ENCODE results near the gene TMEM108. TPM values are rescaled to one million over a fixed set of nuclear protein-coding genes. Genes with fewer than 3 reads are reported as not detected.

TMEM108 gene
- total RNA-seq, 4 donors from 2014 or later = 0.70 to 4.0 (median 1.4) TPM

- DNase-seq (ENCODE audit: low spot score in 2 of 2) = no peak
- Histone ChIP-seq H3K27ac (no peak overlapping the region), H3K36me3 (no peaks in the 10 kb centered on the region), H3K27me3 (no peaks in the 10 kb centered on the region), H3K9me3 (no peaks in the 10 kb centered on the region), H3K4me3 (no peak overlapping the region), H3K4me1 (no peaks in the 10 kb centered on the region)
- TF ChIP-seq EP300 (IDR thresholded peaks at IDR 0.05) = no peak
- WGBS = 86% methylated on average over 2 of the region's 2 CpGs
These were observed 87.6 kb downstream of the TMEM108 start for GRCh38 chr3:133125802-133126201.

- no peak overlapping the region for H3K4me3 ChIP-seq
- no peaks in the 10 kb centered on the region for H3K9me3 ChIP-seq
- no peaks in the 10 kb centered on the region for H3K27me3 ChIP-seq
- TF ChIP-seq POLR2AphosphoS5 (IDR thresholded peaks at IDR 0.05) (no peak), EP300 (IDR thresholded peaks at IDR 0.05) (no peak), CTCF (IDR thresholded peaks at IDR 0.05) (no peak), POLR2A (IDR thresholded peaks at IDR 0.05) (no peak)
- H3K4me1 ChIP-seq = no peaks in the 10 kb centered on the region
- no peak overlapping the region for H3K27ac ChIP-seq
- DNase-seq (ENCODE audit: low spot score in 2 of 2) = no peak
- WGBS = 79% methylated on average over 2 of the region's 2 CpGs
- H3K36me3 ChIP-seq = no peaks in the 10 kb centered on the region
These were observed 89.2 kb downstream of the TMEM108 start for GRCh38 chr3:133127381-133127780.

- no peak for DNase-seq (ENCODE audit: low spot score in 2 of 2)
- H3K27ac ChIP-seq = no peak overlapping the region
- H3K36me3 ChIP-seq = no peaks in the 10 kb centered on the region
- H3K4me1 ChIP-seq = no peaks in the 10 kb centered on the region
- H3K27me3 ChIP-seq = no peaks in the 10 kb centered on the region
- H3K4me3 ChIP-seq = no peak overlapping the region
- 83% methylated on average over 1 of the region's 1 CpG for WGBS
- TF ChIP-seq POLR2A (IDR thresholded peaks at IDR 0.05) = no peak
- no peaks in the 10 kb centered on the region for H3K9me3 ChIP-seq
These were observed 92.0 kb downstream of the TMEM108 start for GRCh38 chr3:133130168-133130567.

GRCh38 chr3:133135306-133135705, 97.1 kb downstream of the TMEM108 start:
- H3K27me3 ChIP-seq = no peaks in the 10 kb centered on the region
- no peak overlapping the region for H3K27ac ChIP-seq
- no peak for DNase-seq (ENCODE audit: low spot score in 2 of 2)
- WGBS = 84% methylated on average over 5 of the region's 5 CpGs
- no peaks in the 10 kb centered on the region for H3K9me3 ChIP-seq
- H3K4me3 ChIP-seq = no peak overlapping the region
- no peaks in the 10 kb centered on the region for H3K36me3 ChIP-seq
- no peaks in the 10 kb centered on the region for H3K4me1 ChIP-seq
- TF ChIP-seq EP300 (IDR thresholded peaks at IDR 0.05) (no peak), CTCF (IDR thresholded peaks at IDR 0.05) (no peak), POLR2AphosphoS5 (IDR thresholded peaks at IDR 0.05) (no peak), POLR2A (IDR thresholded peaks at IDR 0.05) (no peak)

GRCh38 chr3:133136114-133137041, 98.2 kb downstream of the TMEM108 start:
- no peak for DNase-seq (ENCODE audit: low spot score in 2 of 2)
- H3K4me1 ChIP-seq = no peaks in the 10 kb centered on the region
- no peaks in the 10 kb centered on the region for H3K27me3 ChIP-seq
- H3K9me3 ChIP-seq = no peaks in the 10 kb centered on the region
- H3K27ac ChIP-seq = no peak overlapping the region
- WGBS = 94% methylated on average over 2 of the region's 2 CpGs
- TF ChIP-seq EP300 (IDR thresholded peaks at IDR 0.05) (no peak), POLR2A (IDR thresholded peaks at IDR 0.05) (no peak), POLR2AphosphoS5 (IDR thresholded peaks at IDR 0.05) (no peak), CTCF (IDR thresholded peaks at IDR 0.05) (no peak)
- no peaks in the 10 kb centered on the region for H3K36me3 ChIP-seq
- H3K4me3 ChIP-seq = no peak overlapping the region

- Histone ChIP-seq H3K4me1 (no peaks in the 10 kb centered on the region), H3K27ac (no peak overlapping the region), H3K4me3 (no peak overlapping the region), H3K27me3 (no peaks in the 10 kb centered on the region), H3K9me3 (no peaks in the 10 kb centered on the region), H3K36me3 (no peaks in the 10 kb centered on the region)
- no peak for TF ChIP-seq EP300 (IDR thresholded peaks at IDR 0.05)
- TF ChIP-seq POLR2A (IDR thresholded peaks at IDR 0.05) = no peak
- TF ChIP-seq POLR2AphosphoS5 (IDR thresholded peaks at IDR 0.05) = no peak
- no peak for TF ChIP-seq CTCF (IDR thresholded peaks at IDR 0.05)
- 76% methylated on average over 12 of the region's 12 CpGs for WGBS
- no peak for DNase-seq (ENCODE audit: low spot score in 2 of 2)
These were observed 99.1 kb downstream of the TMEM108 start for GRCh38 chr3:133137042-133137996.

Data from suprapubic skin (tissue), 4 donors.